HCT116 (cell line): ENCODE measurements around the gene MED9. TPM values are rescaled to one million over a fixed set of nuclear protein-coding genes. Genes with fewer than 3 reads are reported as not detected.
"Not testable (repeated sequence)": the region's sequence is repeated elsewhere in the genome, so short reads cannot be mapped to it uniquely, and the experiment has no call there.

ENCODE experiments used
- ATAC-seq: fragments of 200-7000 bp; cut with Tn5 transposase; 2 replicates; pipeline ENCODE4 v1.9.1; 2020; ENCODE audit warnings: mild to moderate bottlenecking, moderate library complexity
- BruUV-seq: library from RNA; stranded (reverse); fragments of 400-500 nt; replicated peaks from 2 replicates; lab custom pipeline; 2021; lab: Mats Ljungman, UMichigan
- CTCF ChIA-PET: fragments of 300-600 bp; sonication (Branson Sonifier 250); formaldehyde crosslinking; loops from one replicate; lab custom pipeline; 2021; ENCODE audit warnings: antibody characterized with exemption; lab: Charles Lee
- POLR2A ChIA-PET: fragments of 300-600, 350-600 bp; sonication (Branson Sonifier 250); formaldehyde crosslinking; loops from one replicate; lab custom pipeline; 2021; ENCODE audit warnings: antibody characterized with exemption; lab: Charles Lee
- RAD21 ChIA-PET, 2 experiments: fragments of 300-600 bp; sonication (Branson Sonifier 250); formaldehyde crosslinking; loops; one replicate each; lab custom pipeline; 2023; ENCODE audit warnings: low total read pairs in 2 of 2; ENCODE audit not compliant: uncharacterized antibody in 2 of 2, unreplicated experiment in 2 of 2, low non-redundant PET in 1 of 2; lab: Charles Lee
- DNase-seq: peaks from one replicate; pipeline ENCODE4 v3.0.0-alpha.2; 2010; ENCODE audit warnings: low read depth, low spot score
- H2AFZ ChIP-seq: fragments of 200-600 bp; shearing (Covaris generic), sonication (generic); 2 replicates; pipeline ENCODE4 v1.6.1; 2017; ENCODE audit warnings: low read depth, mixed run types, mixed read lengths, antibody characterized with exemption, low read length; ENCODE audit not compliant: poor library complexity, severe bottlenecking
- H3K27ac ChIP-seq: 2 replicates; pipeline ENCODE4 v1.5.1; 2012; ENCODE audit warnings: low read depth, low read length
- H3K27me3 ChIP-seq: fragments of 200-600 bp; sonication (generic); 2 replicates; pipeline ENCODE4 v1.6.1; 2016; ENCODE audit warnings: mixed run types, low read length, mixed read lengths; ENCODE audit not compliant: insufficient read depth
- H3K36me3 ChIP-seq, 2 experiments: fragments of 200-500 bp in 1 of 2; fragments of 200-600 bp in 1 of 2; sonication (Bioruptor generic) in 1 of 2; sonication (generic) in 1 of 2; 2 replicates each; pipeline versions ENCODE4 v1.5.1 to v1.6.1; 2014 to 2016; ENCODE audit warnings: low read length in 2 of 2, inconsistent platforms in 1 of 2, mixed read lengths in 1 of 2, mixed run types in 1 of 2; ENCODE audit not compliant: insufficient read depth in 2 of 2, control insufficient read depth in 1 of 2
- H3K4me1 ChIP-seq, 2 experiments: fragments of 200-600 bp in 1 of 2; sonication (generic) in 1 of 2; 2 replicates each; pipeline versions ENCODE4 v1.5.1 to v1.6.1; 2012 to 2017; ENCODE audit warnings: low read length in 2 of 2, inconsistent platforms in 1 of 2, mild to moderate bottlenecking in 1 of 2, mixed read lengths in 1 of 2, mixed run types in 1 of 2, moderate library complexity in 1 of 2; ENCODE audit not compliant: insufficient read depth in 2 of 2, control insufficient read depth in 1 of 2
- H3K4me2 ChIP-seq: fragments of 200-600 bp; sonication (generic); 2 replicates; pipeline ENCODE4 v1.6.1; 2017; ENCODE audit warnings: mixed run types, low read length, mixed read lengths
- H3K4me3 ChIP-seq, 2 experiments: fragments of 200-600 bp in 1 of 2; sonication (generic) in 1 of 2; replicated peaks in 1 of 2; 2 replicates each; pipeline ENCODE4 v1.5.1; 2011 to 2016; ENCODE audit warnings: low read length in 2 of 2, control low read depth in 1 of 2, low read depth in 1 of 2, mild to moderate bottlenecking in 1 of 2, mixed read lengths in 1 of 2, mixed run types in 1 of 2
- H3K79me2 ChIP-seq: fragments of 200-600 bp; sonication (generic); 2 replicates; pipeline ENCODE4 v1.6.1; 2017; ENCODE audit warnings: mild to moderate bottlenecking, mixed run types, low read length, moderate library complexity, mixed read lengths; ENCODE audit not compliant: insufficient read depth
- H3K9ac ChIP-seq: fragments of 200-600 bp; sonication (generic); 2 replicates; pipeline ENCODE4 v1.6.1; 2016; ENCODE audit warnings: low read length, mixed read lengths
- H3K9me2 ChIP-seq: fragments of 200-600 bp; sonication (generic), shearing (Covaris generic); 2 replicates; pipeline ENCODE4 v1.6.1; 2017; ENCODE audit warnings: mixed run types, mild to moderate bottlenecking, moderate library complexity; ENCODE audit not compliant: insufficient read depth
- H3K9me3 ChIP-seq, 2 experiments: fragments of 200-500 bp in 1 of 2; fragments of 200-600 bp in 1 of 2; sonication (Bioruptor generic) in 1 of 2; sonication (generic) in 1 of 2; 2 replicates each; pipeline ENCODE4 v1.6.1; 2014 to 2017; ENCODE audit warnings: low read length in 2 of 2, mixed read lengths in 2 of 2, inconsistent platforms in 1 of 2, low read depth in 1 of 2, mild to moderate bottlenecking in 1 of 2, mixed run types in 1 of 2, moderate library complexity in 1 of 2; ENCODE audit not compliant: control insufficient read depth in 1 of 2, insufficient read depth in 1 of 2
- H4K20me1 ChIP-seq: fragments of 200-600 bp; sonication (generic), shearing (Covaris generic); 2 replicates; pipeline ENCODE4 v1.6.1; 2017; ENCODE audit warnings: mixed run types, mild to moderate bottlenecking, moderate library complexity; ENCODE audit not compliant: insufficient read depth
- CEBPB ChIP-seq: IDR thresholded peaks from 2 replicates; pipeline ENCODE4 v1.6.1; 2012; ENCODE audit warnings: low read depth
- EGR1 ChIP-seq: IDR thresholded peaks from 2 replicates; pipeline ENCODE4 v1.6.1; 2012; ENCODE audit warnings: low read depth
- ELF1 ChIP-seq: IDR thresholded peaks from 2 replicates; pipeline ENCODE4 v1.6.1; 2012; ENCODE audit warnings: low read depth, borderline replicate concordance
- EZH2phosphoT487 ChIP-seq: fragments of 200-600 bp; IDR thresholded peaks from 2 replicates; pipeline ENCODE4 v1.6.1; 2018; ENCODE audit warnings: antibody characterized with exemption, borderline replicate concordance
- FOSL1 ChIP-seq: IDR thresholded peaks from 2 replicates; pipeline ENCODE4 v1.6.1; 2012; ENCODE audit warnings: low read depth
- POLR2A ChIP-seq: IDR thresholded peaks from 2 replicates; pipeline ENCODE4 v1.7.0; 2011; ENCODE audit warnings: borderline replicate concordance; ENCODE audit not compliant: insufficient read depth, insufficient read length; ENCODE audit errors: extremely low read depth
- RAD21 ChIP-seq: IDR thresholded peaks from 2 replicates; pipeline ENCODE4 v1.6.1; 2012; ENCODE audit warnings: low read depth, mild to moderate bottlenecking
- SIN3A ChIP-seq: IDR thresholded peaks from 2 replicates; pipeline ENCODE4 v1.6.1; 2012; ENCODE audit warnings: low read depth
- SRF ChIP-seq: IDR thresholded peaks from 2 replicates; pipeline ENCODE4 v1.6.1; 2012; ENCODE audit warnings: low read depth
- TCF7L2 ChIP-seq: IDR thresholded peaks from 2 replicates; pipeline ENCODE4 v1.7.0; 2011; ENCODE audit warnings: borderline replicate concordance, inconsistent platforms; ENCODE audit not compliant: insufficient read depth, insufficient read length; ENCODE audit errors: extremely low read depth
- ZFX ChIP-seq: fragments of 450-650 bp; IDR thresholded peaks from 2 replicates; pipeline ENCODE4 v1.6.1; 2017
- intact Hi-C: fragments of 100-400 bp; cut with micrococcal nuclease; formaldehyde crosslinking; loops from 2 replicates; pipeline ENCODE4 v1.10.0; 2022
- total RNA-seq: library from RNA; stranded (reverse); gene quantifications from one replicate; pipeline ENCODE4 v1.2.1, GENCODE V29; 2021; ENCODE audit not compliant: unreplicated experiment
- TF ChIP-seq, protein P1 (sequence below), 3 experiments: fragments of 200-600 bp in 1 of 3; sonication (generic) in 1 of 3; IDR thresholded peaks in 2 of 3; conservative IDR thresholded peaks in 1 of 3; 2 replicates each; pipeline ENCODE4 v1.5.1; 2012 to 2017; ENCODE audit warnings: low read depth in 2 of 3, low read length in 2 of 3, antibody characterized with exemption in 1 of 3, borderline replicate concordance in 1 of 3, control low read depth in 1 of 3, mild to moderate bottlenecking in 1 of 3, mixed read lengths in 1 of 3, mixed run types in 1 of 3, moderate library complexity in 1 of 3; ENCODE audit not compliant: insufficient read depth in 1 of 3
- TF ChIP-seq, protein P2 (sequence below): IDR thresholded peaks from 2 replicates; pipeline ENCODE4 v1.6.1; 2012

MED9 gene
- total RNA-seq, 1 experiment from 2014 or later, result 13.9 TPM

- Histone ChIP-seq H3K4me1 (peaks cover 3 to 6% of the 10 kb centered on the region in 2 experiments; a peak in 3 of 4 replicates), H3K79me2 (no peaks in the 10 kb centered on the region), H3K9ac (no peak overlapping the region), H3K36me3 (no peaks in the 10 kb centered on the region), H2AFZ (no peak overlapping the region), H3K27ac (no peak overlapping the region), H3K9me2 (no peaks in the 10 kb centered on the region), H3K4me2 (no peak overlapping the region), H3K9me3 (no peaks in the 10 kb centered on the region), H4K20me1 (no peaks in the 10 kb centered on the region), H3K27me3 (peaks cover 12% of the 10 kb centered on the region), H3K4me3 (no peak overlapping the region)
- intact Hi-C loops, result no loop called here
- TF ChIP-seq CEBPB (no peak), POLR2A (no peak), SRF (no peak), ELF1 (no peak), TCF7L2 (no peak), EGR1 (no peak), RAD21 (no peak), FOSL1 (no peak), ZFX (no peak), EZH2phosphoT487 (no peak), SIN3A (no peak)
- TF ChIP-seq, protein P1, sequence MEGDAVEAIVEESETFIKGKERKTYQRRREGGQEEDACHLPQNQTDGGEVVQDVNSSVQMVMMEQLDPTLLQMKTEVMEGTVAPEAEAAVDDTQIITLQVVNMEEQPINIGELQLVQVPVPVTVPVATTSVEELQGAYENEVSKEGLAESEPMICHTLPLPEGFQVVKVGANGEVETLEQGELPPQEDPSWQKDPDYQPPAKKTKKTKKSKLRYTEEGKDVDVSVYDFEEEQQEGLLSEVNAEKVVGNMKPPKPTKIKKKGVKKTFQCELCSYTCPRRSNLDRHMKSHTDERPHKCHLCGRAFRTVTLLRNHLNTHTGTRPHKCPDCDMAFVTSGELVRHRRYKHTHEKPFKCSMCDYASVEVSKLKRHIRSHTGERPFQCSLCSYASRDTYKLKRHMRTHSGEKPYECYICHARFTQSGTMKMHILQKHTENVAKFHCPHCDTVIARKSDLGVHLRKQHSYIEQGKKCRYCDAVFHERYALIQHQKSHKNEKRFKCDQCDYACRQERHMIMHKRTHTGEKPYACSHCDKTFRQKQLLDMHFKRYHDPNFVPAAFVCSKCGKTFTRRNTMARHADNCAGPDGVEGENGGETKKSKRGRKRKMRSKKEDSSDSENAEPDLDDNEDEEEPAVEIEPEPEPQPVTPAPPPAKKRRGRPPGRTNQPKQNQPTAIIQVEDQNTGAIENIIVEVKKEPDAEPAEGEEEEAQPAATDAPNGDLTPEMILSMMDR (IDR thresholded peaks at IDR 0.05 in 2 of 3, conservative IDR thresholded peaks at IDR 0.05 in 1 of 3; ENCODE audit: borderline replicate concordance in 1 of 3, insufficient read depth in 1 of 3, low read depth in 2 of 3, low read length in 2 of 3), result no peak
- TF ChIP-seq, protein P2, sequence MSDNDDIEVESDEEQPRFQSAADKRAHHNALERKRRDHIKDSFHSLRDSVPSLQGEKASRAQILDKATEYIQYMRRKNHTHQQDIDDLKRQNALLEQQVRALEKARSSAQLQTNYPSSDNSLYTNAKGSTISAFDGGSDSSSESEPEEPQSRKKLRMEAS, result no peak
- ChIA-PET CTCF (no interaction called here), RAD21 (no interaction called here), POLR2A (no interaction called here)
- DNase-seq (no peak), ATAC-seq (no peak)
- no TSS peak for BruUV-seq
Measured at GRCh38 chr17:17463821-17464220, 13.0 kb upstream of the MED9 start.

DNA sequence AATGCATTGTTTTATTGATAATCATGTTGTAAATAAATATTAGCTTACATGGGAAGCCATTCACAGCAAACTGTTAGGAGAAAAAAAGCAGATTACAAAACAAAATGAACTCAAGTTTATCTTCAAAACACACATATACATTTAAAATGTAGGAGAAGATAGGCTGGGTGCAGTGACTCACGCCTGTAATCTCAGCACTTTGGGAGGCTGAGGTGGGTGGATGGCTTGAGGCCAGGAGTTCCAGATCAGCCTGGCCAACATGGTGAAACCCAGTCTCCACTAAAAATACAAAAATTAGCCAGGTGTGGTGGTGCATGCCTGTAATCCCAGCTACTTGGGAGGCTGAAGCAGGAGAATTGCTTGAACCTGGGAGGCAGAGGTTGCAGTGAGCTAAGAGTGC lies 10.9 kb upstream of the MED9 start:
- BruUV-seq, RAD21 ChIA-PET, ATAC-seq, H3K9me3 ChIP-seq, DNase-seq, H3K27ac ChIP-seq, H2AFZ ChIP-seq, POLR2A ChIA-PET, H3K4me1 ChIP-seq, CTCF ChIA-PET, H3K79me2 ChIP-seq, H4K20me1 ChIP-seq, H3K9me2 ChIP-seq, H3K4me3 ChIP-seq, H3K9ac ChIP-seq, H3K36me3 ChIP-seq, intact Hi-C loops, H3K4me2 ChIP-seq: not testable (repeated sequence)
- H3K27me3 ChIP-seq, result peaks cover 16% of the 10 kb centered on the region
